Stimulated activated CD8-positive, alpha-beta memory T cell treated with anti-CD3 and anti-CD28 coated beads, Interleukin-4, amount 100 ng/mL, for 1 hour (primary cell): ENCODE results near the gene C22orf39.
A peak's percentile ranks its signal among the peaks of the same experiment; 100 is the strongest.

Experiments
- DNase-seq, 2 donors: peaks; one replicate each; pipeline ENCODE4 v3.0.0-alpha.2; 2020; ENCODE audit warnings: low read depth in 2 of 2, low spot score in 1 of 2

Gene C22orf39, protein sequence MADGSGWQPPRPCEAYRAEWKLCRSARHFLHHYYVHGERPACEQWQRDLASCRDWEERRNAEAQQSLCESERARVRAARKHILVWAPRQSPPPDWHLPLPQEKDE

DNA sequence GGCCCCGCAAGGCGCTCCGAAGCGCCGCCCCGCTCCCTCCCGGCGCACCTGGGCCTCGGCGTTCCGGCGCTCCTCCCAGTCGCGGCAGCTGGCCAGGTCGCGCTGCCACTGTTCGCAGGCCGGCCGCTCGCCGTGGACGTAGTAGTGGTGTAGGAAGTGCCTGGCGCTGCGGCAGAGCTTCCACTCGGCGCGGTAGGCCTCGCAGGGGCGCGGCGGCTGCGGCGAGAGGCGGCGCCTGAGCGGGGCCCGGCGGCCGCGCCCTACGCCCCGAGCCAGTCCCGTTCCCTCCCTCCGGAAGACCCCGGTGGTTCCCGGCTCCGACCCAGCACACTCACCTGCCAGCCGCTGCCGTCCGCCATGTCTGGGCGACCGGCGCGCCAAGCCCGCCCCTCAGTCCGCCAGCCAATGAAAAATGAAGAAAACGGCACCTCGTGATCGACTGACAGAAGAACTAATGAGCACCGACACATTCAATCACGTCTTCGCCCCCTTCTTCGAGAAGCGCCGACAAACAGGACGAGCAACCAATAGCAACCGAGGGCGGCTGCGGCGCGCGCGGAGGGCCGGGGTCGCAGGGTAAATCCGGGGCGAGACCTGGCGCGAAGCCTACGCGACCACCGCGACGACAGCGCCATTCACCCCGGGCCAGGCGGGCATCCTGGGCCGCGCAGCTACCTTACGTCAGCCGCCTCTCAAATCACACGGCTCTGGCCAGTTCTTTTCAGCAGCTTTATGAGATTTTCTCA lies at the start of gene C22orf39:
Gene C22orf39, minus strand, starts transcription at position 382 of the 746 bp plus-strand sequence. Its CDS starts 23 bp downstream, at position 359.
- DNase-seq, result peak; percentile 60 to 74

DNA sequence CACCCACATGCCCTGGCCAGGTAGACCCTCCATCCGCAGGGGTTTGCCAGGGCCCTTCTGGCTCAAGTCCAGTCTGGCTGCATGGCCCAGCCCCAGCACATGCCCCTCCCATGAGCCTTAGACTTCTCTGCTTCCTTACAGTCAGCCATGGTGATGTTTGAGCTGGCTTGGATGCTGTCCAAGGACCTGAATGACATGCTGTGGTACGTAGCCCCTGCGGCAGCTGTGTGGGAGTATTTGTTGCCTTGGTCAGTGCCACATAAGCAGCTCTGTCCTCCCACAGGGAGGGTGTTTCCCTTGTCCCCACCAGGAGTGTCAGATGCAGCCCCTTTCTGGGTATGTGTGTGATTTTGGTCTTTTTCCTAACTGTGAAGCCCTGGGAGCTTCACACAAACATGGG lies 49.7 kb upstream of the C22orf39 start:
- DNase-seq, result no peak

DNA sequence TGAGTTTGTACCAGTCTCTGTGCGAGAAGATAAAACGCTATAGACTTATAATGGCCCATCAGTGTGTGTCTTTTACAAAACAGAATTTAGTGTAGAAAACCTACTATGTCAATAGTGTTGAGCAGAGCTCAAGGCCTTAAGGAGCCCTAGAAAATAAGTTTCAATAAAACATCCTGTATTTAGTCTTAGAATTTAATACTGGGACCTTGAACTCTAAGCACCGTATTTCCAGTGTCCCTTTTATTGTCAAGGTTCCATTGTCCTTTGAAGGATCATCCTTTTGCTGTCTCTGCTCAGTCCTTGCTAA lies 48.8 kb upstream of the C22orf39 start:
- DNase-seq, result no peak

DNA sequence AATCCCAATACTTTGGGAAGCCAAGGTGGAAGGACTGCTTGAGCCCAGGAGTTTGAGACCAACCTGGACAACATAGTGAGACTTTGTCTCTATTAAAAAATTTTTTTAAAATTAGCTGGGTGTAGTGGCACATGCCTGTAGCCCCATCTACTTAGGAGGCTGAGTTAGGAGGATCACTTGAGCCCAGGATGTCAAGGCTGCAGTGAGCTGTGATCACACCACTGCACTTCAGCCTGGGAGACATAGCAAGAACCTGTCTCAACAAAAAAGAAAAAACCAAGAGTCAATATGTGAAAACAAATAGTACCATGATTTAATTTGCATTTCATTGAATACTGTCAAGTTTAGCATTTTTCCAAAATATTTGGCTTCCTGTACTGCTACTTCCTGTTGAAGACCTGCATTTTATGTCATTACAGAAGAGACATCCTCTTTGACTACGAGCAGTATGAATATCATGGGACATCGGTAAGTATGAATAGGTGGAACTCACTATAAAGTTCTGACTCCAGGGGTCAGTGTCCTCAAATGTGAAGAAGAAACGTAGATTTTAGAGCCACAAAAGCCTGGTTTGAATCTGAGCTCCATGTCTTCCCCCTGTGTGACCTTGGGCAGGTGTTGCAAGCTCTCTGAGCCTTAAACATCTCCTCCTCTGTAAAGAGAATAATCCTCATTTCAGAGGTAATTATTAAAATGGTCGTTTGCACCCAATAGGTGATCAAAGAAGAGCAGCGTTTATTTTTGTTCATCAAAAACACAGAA lies 48.2 kb upstream of the C22orf39 start:
- no peak for DNase-seq

DNA sequence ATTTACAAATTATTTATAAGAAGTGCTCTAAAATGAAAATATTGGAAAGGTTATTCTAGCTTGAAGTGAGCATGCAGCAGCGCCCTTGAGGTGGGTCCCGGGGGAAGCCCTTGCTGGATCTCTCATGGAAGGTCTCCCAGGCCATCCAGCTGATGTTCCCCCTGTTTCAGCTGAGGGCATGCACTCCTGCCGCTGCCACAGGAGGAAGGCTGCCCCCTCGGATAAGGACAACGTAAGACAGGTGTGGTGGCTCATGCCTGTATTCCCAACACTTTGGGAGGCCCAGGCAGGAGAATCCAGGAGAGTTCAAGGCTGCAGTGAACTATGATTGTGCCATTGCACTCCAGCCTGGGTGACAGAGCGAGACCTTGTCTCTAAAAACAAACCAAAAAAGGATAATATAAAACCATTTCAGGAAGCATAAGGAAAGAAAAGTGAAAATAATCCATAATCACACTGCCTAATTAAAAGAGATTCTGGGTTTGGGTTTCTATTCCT lies 47.2 kb upstream of the C22orf39 start:
- no peak for DNase-seq

DNA sequence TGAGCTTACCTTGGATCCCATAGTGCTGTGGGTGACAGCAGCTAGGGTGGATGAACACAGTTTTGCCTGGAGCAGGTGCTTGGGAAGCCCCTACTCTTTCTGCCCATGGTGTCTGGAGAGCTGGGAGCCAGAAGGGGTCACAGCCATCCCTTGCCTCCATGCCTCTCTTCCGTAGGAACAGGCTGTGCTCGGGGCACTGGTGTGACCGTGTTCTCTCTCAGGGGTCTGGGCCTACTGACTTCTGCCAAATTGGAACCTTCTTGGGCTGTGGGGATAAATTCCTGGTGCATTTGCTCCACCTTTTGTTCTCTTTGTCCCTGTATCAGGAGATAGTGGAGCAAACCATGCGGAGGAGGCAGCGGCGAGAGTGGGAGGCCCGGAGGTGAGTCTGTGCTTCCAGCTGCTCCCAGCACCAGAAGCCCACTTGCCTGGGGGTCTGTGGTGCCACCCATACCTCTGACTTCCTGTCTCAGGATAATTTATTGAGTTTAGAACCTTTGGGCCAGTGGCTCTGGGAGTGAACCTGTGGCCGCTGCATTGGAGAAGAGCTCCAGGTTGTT lies 46.6 kb upstream of the C22orf39 start:
- DNase-seq, result no peak

DNA sequence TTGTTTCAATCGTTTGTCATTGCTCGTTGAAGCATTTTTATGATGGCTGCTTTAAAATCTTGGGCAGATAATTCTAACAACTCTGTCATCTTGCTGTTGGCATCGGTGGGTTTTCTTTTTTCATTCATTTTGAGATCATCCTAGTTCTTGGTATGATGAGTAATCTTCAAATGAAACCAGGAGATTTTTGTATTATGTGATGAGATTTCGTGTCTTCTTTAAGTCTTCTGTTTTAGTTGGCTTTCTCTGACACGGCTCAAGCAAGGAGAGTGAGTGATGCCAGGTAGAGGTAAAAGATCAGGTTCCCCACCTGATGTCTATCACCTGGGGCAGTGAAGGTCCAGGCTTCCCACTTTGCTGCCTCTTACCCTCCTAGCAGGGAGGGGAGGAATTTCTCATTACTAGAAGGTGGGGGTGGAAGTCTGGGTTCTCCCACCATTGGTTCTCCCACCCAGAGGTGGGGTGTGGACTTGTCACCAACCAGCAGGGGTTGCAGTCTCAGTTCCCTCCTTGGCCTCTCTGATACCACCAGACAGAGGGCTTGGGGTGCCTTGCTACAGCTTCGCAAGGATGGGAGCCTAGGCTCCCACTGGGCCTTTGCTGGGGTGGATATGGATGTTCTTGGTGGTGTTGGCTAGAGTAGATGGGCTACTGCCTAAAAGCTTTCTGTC lies 45.1 kb upstream of the C22orf39 start:
- DNase-seq, result no peak

DNA sequence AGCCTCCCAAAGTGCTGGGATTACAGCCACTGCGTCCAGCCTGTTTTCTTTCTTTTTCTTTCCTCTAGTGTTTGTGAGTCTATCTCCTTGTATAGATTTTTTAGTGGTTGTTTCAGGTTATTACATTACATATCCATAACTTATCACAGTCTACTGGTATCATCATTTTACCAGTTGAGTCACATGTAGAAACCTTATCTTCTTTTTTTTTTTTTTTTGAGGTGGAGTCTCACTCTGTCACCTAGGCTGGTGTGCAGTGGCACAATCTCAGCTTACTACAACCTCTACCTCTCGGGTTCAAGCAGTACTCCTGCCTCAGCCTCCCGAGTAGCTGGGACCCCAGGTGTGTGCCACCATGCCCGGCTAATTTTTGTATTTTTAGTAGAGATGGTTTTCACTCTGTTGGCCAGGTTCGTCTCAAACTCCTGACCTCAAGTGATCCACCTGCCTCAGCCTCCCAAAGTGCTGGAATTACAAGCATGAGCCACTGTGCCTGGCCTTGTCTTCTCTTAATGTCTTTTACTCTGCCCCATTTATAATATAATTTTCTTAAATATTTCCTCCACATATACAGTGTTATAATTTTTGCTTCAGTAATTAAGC lies 43.2 kb upstream of the C22orf39 start:
- DNase-seq, result no peak

DNA sequence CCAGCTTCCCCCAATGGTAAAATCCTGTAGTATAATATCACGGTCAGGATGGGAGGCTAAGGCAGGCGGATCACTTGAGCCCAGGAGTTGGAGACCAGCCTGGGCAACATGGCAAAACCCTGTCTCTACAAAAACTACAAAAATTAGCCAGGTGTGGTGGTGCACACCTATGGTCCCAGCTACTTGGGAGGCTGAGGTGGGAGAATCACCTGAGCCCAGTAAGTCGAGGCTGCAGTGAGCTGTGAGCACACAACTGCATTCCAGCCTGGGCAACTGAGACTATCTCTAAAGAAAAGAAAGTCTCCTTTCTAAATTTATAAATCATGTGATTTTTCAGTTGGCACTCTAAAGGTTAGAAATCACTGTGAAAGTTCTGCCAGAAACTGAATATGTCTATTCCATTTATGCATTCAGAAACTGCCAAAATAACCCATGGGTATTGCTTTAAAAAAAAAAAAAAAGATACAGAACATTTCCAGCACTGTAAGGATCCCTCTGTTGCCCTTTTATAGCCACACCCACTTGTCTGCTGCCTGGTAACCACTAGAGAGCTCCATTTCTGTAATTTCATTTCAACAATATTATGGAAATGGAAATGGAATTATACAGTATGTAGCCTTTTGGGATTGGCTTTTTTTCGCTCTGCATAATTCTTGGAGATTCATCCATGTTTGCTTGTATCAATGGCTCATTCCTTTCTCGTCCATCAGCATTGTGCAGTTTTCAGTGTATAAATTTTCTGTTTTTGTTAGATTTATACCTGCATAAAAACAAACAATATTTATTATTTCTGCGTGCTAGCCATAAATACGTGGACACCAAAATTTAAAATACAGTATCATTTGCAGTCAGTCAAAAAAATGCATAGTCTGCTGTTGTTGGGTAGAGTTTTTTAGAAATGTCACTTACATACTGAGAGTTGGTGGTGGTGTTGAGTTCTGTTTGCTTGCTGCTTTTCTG lies 41.7 kb upstream of the C22orf39 start:
- DNase-seq, result no peak

DNA sequence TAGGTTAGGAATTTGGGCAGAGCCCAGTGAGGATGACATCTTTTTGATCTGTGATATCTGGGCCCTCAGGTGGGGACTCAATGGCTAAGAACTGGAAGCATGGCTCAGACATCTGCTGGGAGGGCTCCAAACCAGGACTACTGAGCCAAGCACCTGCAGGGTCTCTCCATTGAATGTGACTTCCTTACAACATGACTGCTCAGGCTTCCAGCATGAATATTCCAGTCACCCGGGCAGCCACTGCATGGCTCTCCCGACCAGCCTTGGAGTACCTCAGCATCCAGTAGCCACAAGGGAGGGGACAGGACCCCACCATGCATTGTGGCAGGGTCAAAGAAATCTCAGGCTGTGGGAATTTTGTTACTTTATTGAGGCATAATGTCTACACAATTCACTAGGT lies 40.8 kb upstream of the C22orf39 start:
- no peak for DNase-seq

DNA sequence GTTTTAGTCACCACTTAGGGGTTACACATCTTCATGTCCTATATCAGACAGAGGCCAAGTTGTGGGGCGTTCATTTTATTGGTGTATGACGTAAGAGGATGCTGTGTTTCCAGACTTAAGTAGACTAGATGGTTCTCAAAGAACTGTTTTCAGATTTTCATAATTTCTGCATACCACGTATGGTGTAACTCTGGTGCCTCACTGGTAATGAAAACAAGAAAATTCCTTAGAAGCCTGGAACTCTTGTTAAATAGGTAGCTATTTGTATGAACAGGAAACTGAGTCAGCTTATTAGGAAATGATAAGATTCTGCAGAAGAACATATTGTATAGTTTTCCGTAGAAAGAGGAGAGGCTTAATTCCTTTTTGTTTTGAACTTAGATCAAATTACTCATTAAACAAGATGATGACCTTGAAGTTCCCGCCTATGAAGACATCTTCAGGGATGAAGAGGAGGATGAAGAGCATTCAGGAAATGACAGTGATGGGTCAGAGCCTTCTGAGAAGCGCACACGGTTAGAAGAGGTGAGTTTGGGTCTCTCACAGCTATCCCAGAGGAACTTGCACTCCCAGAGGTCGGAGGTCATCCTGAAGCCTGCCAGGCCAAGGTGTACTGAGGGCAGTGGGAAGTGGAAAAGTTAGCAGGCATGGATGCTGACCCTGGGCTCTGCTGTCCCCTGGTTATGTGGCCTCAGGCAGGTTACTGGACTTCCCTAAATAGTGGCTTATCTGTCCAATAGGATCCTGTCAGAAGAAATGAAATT lies 36.2 kb upstream of the C22orf39 start:
- no peak for DNase-seq

DNA sequence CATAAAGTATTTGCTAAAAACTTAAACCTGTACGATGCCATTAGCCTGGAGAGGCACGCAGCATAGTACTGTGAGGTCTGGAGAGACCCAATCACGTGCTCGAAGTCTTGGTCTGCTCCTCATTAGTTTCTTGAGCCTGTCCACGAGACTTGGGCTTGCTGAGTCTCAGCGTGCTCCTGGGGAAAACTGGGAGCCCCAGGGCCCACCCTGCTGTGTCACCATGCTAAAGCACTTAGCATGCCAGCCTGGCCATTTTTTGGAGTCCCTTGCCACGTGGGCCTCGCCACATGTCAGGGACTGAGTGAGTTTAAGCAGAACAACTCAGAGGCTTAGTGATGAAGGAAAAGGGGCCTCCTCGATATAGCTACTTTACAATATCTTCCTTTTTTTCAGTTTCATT lies 34.8 kb upstream of the C22orf39 start:
- DNase-seq, result no peak

DNA sequence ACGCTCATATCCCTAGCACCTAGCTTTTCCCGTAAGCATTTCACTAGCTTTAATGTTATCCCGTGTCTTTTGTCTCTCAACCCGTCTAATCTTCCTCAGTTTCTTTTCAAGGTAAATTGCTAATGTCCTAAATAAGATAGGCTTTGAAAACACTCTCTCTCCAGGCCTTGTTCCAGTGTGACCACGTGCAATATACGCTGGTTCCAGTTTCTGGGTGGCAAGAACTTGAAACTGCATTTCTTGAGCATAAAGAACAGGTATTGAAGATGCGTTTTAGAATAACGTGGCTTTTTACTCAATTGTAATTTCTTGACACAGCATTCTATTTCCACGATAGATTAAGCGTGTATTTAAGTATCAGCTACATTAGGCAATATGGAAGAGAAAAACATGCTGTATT lies 33.3 kb upstream of the C22orf39 start:
- no peak for DNase-seq

DNA sequence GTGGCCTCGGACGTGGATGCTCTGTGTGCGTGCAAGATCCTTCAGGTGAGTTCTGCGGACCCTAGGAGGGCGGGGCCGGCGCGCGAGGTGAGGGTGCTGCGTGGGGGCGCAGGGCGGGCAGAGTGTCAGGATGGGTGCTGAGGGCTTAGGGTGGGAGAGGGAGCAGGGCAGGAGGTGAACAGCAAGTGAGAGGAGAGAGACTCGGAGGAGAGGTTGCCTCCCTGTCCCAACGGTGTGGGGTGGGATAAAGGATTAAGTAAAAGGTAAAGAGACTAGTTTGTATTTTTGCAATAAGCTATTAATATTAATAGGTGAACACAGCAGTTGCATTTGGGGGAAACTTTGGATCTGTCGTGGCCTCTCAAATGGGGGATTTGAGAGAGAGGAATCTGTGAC lies 32.7 kb upstream of the C22orf39 start:
- no peak for DNase-seq

DNA sequence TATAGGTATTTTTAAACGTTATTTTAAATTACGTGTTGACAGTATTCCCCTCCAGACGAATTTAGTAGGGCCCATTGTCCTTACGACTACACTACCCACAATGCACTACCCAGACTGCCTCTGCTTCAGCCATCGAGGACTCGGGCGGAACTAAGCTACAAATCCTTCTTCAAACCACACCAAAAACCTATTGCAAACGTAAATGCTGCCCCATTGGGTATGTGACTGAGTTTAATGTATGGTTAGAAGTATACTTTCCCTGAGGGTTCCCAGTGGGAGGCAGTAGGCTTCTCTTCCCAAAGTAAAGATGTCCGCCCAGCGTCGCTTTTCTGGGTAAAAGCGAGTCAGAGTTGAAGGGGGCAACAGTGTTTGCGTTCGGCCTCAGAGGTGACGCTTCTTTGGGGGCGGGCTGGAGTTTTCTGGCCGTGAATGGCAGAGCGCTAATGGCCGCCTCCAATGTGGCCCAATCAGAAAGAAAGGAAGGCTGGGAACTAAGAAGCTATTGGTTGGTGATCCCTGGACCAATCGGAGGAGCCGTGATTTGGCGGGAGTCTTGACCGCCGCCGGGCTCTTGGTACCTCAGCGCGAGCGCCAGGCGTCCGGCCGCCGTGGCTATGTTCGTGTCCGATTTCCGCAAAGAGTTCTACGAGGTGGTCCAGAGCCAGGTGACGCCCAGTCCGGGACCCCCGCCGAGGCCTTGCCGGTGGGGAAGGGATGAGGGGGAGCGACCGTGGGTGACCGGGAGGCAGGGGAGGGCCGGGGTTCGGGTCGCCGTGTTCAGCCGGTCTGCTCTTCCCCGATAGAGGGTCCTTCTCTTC lies 32.1 kb upstream of the C22orf39 start, which contains the start of gene CDC45:
Gene CDC45, plus strand, starts transcription at position 566 of the 818 bp plus-strand sequence. Its CDS starts 49 bp downstream, at position 615.
- DNase-seq, result peak; percentile 86

DNA sequence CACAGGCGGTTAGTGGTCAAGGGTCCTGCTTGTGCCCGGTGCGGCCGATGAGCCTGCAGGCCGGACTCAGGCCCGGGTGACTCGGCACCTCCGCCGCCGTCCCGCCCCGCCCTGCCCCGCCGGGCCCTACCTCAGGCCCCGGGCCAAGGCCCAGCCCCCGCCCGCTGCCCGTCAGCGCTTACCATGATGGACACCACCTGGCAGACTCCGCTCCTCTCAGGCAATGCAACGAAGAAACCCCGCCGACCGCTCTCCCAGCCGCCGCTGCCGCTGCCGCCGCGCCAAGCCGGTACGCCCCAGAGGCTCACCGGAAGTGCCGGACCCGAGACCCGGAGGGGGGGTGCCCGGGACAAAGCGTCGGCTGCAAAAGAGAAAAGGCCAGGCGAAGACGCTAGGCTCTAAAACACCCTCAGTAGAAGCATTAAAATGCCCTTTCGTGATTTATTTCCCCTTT lies 31.4 kb upstream of the C22orf39 start, which contains the start of gene UFD1:
Gene UFD1, minus strand, starts transcription at position 293 of the 454 bp plus-strand sequence. Its CDS starts 108 bp downstream, at position 185.
- peak; percentile 36 to 64 for DNase-seq

DNA sequence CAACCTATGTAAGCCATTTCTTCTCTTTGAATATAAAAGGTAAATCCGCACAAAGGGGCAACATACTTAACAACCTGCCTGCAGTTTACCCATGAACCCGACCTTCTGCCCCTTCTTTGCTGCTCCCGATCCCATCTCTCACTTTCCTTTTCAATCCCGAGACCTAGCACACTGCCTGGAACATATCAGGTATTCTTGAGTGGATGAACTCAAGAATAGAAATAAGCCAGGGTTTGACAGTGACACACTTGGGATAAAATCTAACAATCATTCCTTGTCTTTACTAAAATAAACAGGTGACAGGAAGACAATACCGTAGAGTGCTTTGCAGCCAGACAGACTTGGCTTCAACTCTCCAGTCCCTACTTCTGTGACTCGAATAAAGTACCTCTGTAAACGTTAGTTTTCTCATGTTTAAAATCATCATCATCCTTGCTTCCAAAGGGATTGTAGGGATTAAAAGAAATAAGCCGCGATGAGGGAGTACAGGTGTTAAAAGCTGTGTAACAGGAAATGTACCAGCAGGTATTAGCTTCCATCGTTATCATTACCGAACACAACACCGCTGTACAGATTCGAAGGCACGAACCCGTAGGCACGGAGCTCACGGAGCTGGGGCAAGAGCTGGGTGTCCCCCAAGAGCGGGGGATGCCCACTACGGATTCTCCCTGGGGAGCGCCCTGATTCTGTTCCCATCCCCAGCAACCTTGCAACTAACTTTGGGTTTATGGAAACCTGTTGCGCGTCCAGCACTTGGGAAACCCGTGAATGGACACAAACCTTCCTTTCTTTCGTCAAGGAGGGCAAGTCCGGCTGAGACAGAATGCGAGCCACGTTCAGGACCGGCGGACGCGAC lies 30.8 kb upstream of the C22orf39 start:
- DNase-seq, result no peak
